HCT116 (cell line): ENCODE data around the gene CDHR3. TPM values are rescaled to one million over a fixed set of nuclear protein-coding genes. Genes with fewer than 3 reads are reported as not detected.

ENCODE experiments used
- ATAC-seq: fragments of 200-7000 bp; cut with Tn5 transposase; 2 replicates; pipeline ENCODE4 v1.9.1; 2020; ENCODE audit warnings: mild to moderate bottlenecking, moderate library complexity
- BruUV-seq: library from RNA; stranded (reverse); fragments of 400-500 nt; replicated peaks from 2 replicates; lab custom pipeline; 2021; lab: Mats Ljungman, UMichigan
- CTCF ChIA-PET: fragments of 300-600 bp; sonication (Branson Sonifier 250); formaldehyde crosslinking; loops from one replicate; lab custom pipeline; 2021; ENCODE audit warnings: antibody characterized with exemption; lab: Charles Lee
- POLR2A ChIA-PET: fragments of 300-600, 350-600 bp; sonication (Branson Sonifier 250); formaldehyde crosslinking; loops from one replicate; lab custom pipeline; 2021; ENCODE audit warnings: antibody characterized with exemption; lab: Charles Lee
- RAD21 ChIA-PET, 2 experiments: fragments of 300-600 bp; sonication (Branson Sonifier 250); formaldehyde crosslinking; loops; one replicate each; lab custom pipeline; 2023; ENCODE audit warnings: low total read pairs in 2 of 2; ENCODE audit not compliant: uncharacterized antibody in 2 of 2, unreplicated experiment in 2 of 2, low non-redundant PET in 1 of 2; lab: Charles Lee
- DNase-seq: peaks from one replicate; pipeline ENCODE4 v3.0.0-alpha.2; 2010; ENCODE audit warnings: low read depth, low spot score
- H2AFZ ChIP-seq: fragments of 200-600 bp; shearing (Covaris generic), sonication (generic); 2 replicates; pipeline ENCODE4 v1.6.1; 2017; ENCODE audit warnings: low read depth, mixed run types, mixed read lengths, antibody characterized with exemption, low read length; ENCODE audit not compliant: poor library complexity, severe bottlenecking
- H3K27ac ChIP-seq: 2 replicates; pipeline ENCODE4 v1.5.1; 2012; ENCODE audit warnings: low read depth, low read length
- H3K27me3 ChIP-seq: fragments of 200-600 bp; sonication (generic); 2 replicates; pipeline ENCODE4 v1.6.1; 2016; ENCODE audit warnings: mixed run types, low read length, mixed read lengths; ENCODE audit not compliant: insufficient read depth
- H3K36me3 ChIP-seq, 2 experiments: fragments of 200-500 bp in 1 of 2; fragments of 200-600 bp in 1 of 2; sonication (Bioruptor generic) in 1 of 2; sonication (generic) in 1 of 2; 2 replicates each; pipeline versions ENCODE4 v1.5.1 to v1.6.1; 2014 to 2016; ENCODE audit warnings: low read length in 2 of 2, inconsistent platforms in 1 of 2, mixed read lengths in 1 of 2, mixed run types in 1 of 2; ENCODE audit not compliant: insufficient read depth in 2 of 2, control insufficient read depth in 1 of 2
- H3K4me1 ChIP-seq, 2 experiments: fragments of 200-600 bp in 1 of 2; sonication (generic) in 1 of 2; 2 replicates each; pipeline versions ENCODE4 v1.5.1 to v1.6.1; 2012 to 2017; ENCODE audit warnings: low read length in 2 of 2, inconsistent platforms in 1 of 2, mild to moderate bottlenecking in 1 of 2, mixed read lengths in 1 of 2, mixed run types in 1 of 2, moderate library complexity in 1 of 2; ENCODE audit not compliant: insufficient read depth in 2 of 2, control insufficient read depth in 1 of 2
- H3K4me2 ChIP-seq: fragments of 200-600 bp; sonication (generic); 2 replicates; pipeline ENCODE4 v1.6.1; 2017; ENCODE audit warnings: mixed run types, low read length, mixed read lengths
- H3K4me3 ChIP-seq, 2 experiments: fragments of 200-600 bp in 1 of 2; sonication (generic) in 1 of 2; replicated peaks in 1 of 2; 2 replicates each; pipeline ENCODE4 v1.5.1; 2011 to 2016; ENCODE audit warnings: low read length in 2 of 2, control low read depth in 1 of 2, low read depth in 1 of 2, mild to moderate bottlenecking in 1 of 2, mixed read lengths in 1 of 2, mixed run types in 1 of 2
- H3K79me2 ChIP-seq: fragments of 200-600 bp; sonication (generic); 2 replicates; pipeline ENCODE4 v1.6.1; 2017; ENCODE audit warnings: mild to moderate bottlenecking, mixed run types, low read length, moderate library complexity, mixed read lengths; ENCODE audit not compliant: insufficient read depth
- H3K9ac ChIP-seq: fragments of 200-600 bp; sonication (generic); 2 replicates; pipeline ENCODE4 v1.6.1; 2016; ENCODE audit warnings: low read length, mixed read lengths
- H3K9me2 ChIP-seq: fragments of 200-600 bp; sonication (generic), shearing (Covaris generic); 2 replicates; pipeline ENCODE4 v1.6.1; 2017; ENCODE audit warnings: mixed run types, mild to moderate bottlenecking, moderate library complexity; ENCODE audit not compliant: insufficient read depth
- H3K9me3 ChIP-seq, 2 experiments: fragments of 200-500 bp in 1 of 2; fragments of 200-600 bp in 1 of 2; sonication (Bioruptor generic) in 1 of 2; sonication (generic) in 1 of 2; 2 replicates each; pipeline ENCODE4 v1.6.1; 2014 to 2017; ENCODE audit warnings: low read length in 2 of 2, mixed read lengths in 2 of 2, inconsistent platforms in 1 of 2, low read depth in 1 of 2, mild to moderate bottlenecking in 1 of 2, mixed run types in 1 of 2, moderate library complexity in 1 of 2; ENCODE audit not compliant: control insufficient read depth in 1 of 2, insufficient read depth in 1 of 2
- H4K20me1 ChIP-seq: fragments of 200-600 bp; sonication (generic), shearing (Covaris generic); 2 replicates; pipeline ENCODE4 v1.6.1; 2017; ENCODE audit warnings: mixed run types, mild to moderate bottlenecking, moderate library complexity; ENCODE audit not compliant: insufficient read depth
- ATF3 ChIP-seq: IDR thresholded peaks from 2 replicates; pipeline ENCODE4 v1.6.1; 2012
- CBX3 ChIP-seq: IDR thresholded peaks from 2 replicates; pipeline ENCODE4 v1.6.1; 2012; ENCODE audit warnings: low read depth
- ELF1 ChIP-seq: IDR thresholded peaks from 2 replicates; pipeline ENCODE4 v1.6.1; 2012; ENCODE audit warnings: low read depth, borderline replicate concordance
- EZH2 ChIP-seq: fragments of 200-600 bp; sonication (generic); IDR thresholded peaks from 2 replicates; pipeline ENCODE4 v1.6.1; 2017; ENCODE audit warnings: antibody characterized with exemption, mixed run types
- EZH2phosphoT487 ChIP-seq: fragments of 200-600 bp; IDR thresholded peaks from 2 replicates; pipeline ENCODE4 v1.6.1; 2018; ENCODE audit warnings: antibody characterized with exemption, borderline replicate concordance
- FOSL1 ChIP-seq: IDR thresholded peaks from 2 replicates; pipeline ENCODE4 v1.6.1; 2012; ENCODE audit warnings: low read depth
- POLR2AphosphoS5 ChIP-seq: IDR thresholded peaks from 2 replicates; pipeline ENCODE4 v1.6.1; 2011; ENCODE audit warnings: mild to moderate bottlenecking, low read depth, low read length, moderate library complexity
- SIN3A ChIP-seq: IDR thresholded peaks from 2 replicates; pipeline ENCODE4 v1.6.1; 2012; ENCODE audit warnings: low read depth
- SP1 ChIP-seq: IDR thresholded peaks from 2 replicates; pipeline ENCODE4 v1.6.1; 2012; ENCODE audit warnings: low read depth
- SRF ChIP-seq: IDR thresholded peaks from 2 replicates; pipeline ENCODE4 v1.6.1; 2012; ENCODE audit warnings: low read depth
- TCF7L2 ChIP-seq: IDR thresholded peaks from 2 replicates; pipeline ENCODE4 v1.7.0; 2011; ENCODE audit warnings: borderline replicate concordance, inconsistent platforms; ENCODE audit not compliant: insufficient read depth, insufficient read length; ENCODE audit errors: extremely low read depth
- ZFX ChIP-seq: fragments of 450-650 bp; IDR thresholded peaks from 2 replicates; pipeline ENCODE4 v1.6.1; 2017
- ZNF274 ChIP-seq: fragments of 200-500 bp; sonication (Bioruptor generic); IDR thresholded peaks from 2 replicates; pipeline ENCODE4 v1.6.1; 2014; ENCODE audit warnings: mild to moderate bottlenecking, low read depth, low read length, inconsistent platforms
- intact Hi-C: fragments of 100-400 bp; cut with micrococcal nuclease; formaldehyde crosslinking; loops from 2 replicates; pipeline ENCODE4 v1.10.0; 2022
- total RNA-seq: library from RNA; stranded (reverse); gene quantifications from one replicate; pipeline ENCODE4 v1.2.1, GENCODE V29; 2021; ENCODE audit not compliant: unreplicated experiment

Gene CDHR3
- total RNA-seq, 1 experiment from 2014 or later, result 5.5 TPM

DNA sequence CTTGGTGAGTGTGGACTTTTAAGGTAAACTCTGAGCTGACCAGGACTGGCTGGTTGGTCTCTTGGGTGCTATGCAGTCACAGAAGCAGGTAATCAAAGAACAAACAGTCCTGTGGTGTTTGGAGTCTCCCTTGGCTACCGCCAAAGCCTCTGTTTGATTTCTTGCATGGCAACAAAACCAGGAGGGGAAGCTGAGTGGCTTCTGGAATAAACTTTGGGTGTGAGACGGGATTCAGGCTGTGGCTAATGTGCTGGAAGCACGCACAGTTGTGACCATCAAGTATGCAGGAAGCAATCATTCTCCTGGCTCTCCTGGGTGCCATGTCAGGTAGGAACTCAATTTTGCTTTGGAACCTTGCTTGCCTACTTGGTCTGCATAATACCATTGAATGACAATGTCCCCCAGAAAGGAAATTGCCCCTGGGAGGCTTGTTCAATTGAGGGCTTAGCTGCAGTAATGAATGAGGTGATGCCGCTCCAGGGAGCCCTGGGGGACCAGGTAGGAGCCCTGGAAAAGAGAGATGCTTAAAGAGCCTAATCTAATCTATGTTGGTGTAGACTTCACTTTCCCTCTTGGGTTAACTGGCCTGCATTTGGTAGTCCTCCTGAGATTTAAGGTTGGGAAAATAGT is at the start of gene CDHR3 (continued):
- TF ChIP-seq SIN3A, result no peak

DNA sequence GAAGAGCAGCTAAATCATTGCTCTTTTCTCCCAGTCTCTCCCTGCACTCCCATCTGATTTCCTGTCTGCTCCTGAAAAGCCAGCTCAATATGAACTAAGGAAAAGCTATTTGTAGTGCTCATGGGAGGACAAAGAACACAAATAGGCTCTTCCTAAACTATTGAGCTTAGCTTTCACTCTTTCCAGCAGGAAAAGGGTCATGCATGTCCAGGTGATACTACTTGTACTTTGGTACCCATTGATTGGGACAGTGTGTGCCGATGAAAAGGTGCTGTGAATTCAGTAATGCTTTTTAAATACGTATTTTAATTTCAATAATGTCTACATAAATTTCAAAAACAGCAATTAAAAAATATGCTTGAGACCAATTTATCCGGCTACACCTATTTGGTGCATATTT is 49.1 kb upstream of the CDHR3 start:
- H3K27ac ChIP-seq, result no peak overlapping the region
- H3K27me3 ChIP-seq, result no peaks in the 10 kb centered on the region
- DNase-seq (no peak), ATAC-seq (no peak)
- H3K4me3 ChIP-seq, result no peak overlapping the region
- H3K9ac ChIP-seq, result no peak overlapping the region
- TF ChIP-seq SIN3A, result no peak
- no peak for TF ChIP-seq ATF3
- no peak for TF ChIP-seq SP1
- no peak for TF ChIP-seq ZNF274
- no peak for TF ChIP-seq SRF
- no peak for TF ChIP-seq ELF1
- no peak for TF ChIP-seq FOSL1
- TF ChIP-seq EZH2, result no peak
- no peak for TF ChIP-seq TCF7L2
- TF ChIP-seq ZFX, result no peak
- no peak for TF ChIP-seq CBX3
- no peak for TF ChIP-seq EZH2phosphoT487
- no peak for TF ChIP-seq POLR2AphosphoS5
- no TSS peak for BruUV-seq
- H4K20me1 ChIP-seq, result no peaks in the 10 kb centered on the region
- peaks cover 0 to 11% of the 10 kb centered on the region in 2 experiments; a peak in 1 of 4 replicates for H3K36me3 ChIP-seq
- RAD21 ChIA-PET, result no interaction called here
- POLR2A ChIA-PET, result no interaction called here
- no peak overlapping the region for H2AFZ ChIP-seq
- H3K9me3 ChIP-seq, result no peaks in the 10 kb centered on the region
- intact Hi-C loops, result no loop called here
- no peaks in the 10 kb centered on the region for H3K9me2 ChIP-seq
- H3K79me2 ChIP-seq, result no peaks in the 10 kb centered on the region
- CTCF ChIA-PET, result no interaction called here
- no peak overlapping the region for H3K4me2 ChIP-seq
- no peaks in the 10 kb centered on the region for H3K4me1 ChIP-seq
